Measurements from ENCODE around the gene GNG11.

- TF ChIP-seq, protein P1, sequence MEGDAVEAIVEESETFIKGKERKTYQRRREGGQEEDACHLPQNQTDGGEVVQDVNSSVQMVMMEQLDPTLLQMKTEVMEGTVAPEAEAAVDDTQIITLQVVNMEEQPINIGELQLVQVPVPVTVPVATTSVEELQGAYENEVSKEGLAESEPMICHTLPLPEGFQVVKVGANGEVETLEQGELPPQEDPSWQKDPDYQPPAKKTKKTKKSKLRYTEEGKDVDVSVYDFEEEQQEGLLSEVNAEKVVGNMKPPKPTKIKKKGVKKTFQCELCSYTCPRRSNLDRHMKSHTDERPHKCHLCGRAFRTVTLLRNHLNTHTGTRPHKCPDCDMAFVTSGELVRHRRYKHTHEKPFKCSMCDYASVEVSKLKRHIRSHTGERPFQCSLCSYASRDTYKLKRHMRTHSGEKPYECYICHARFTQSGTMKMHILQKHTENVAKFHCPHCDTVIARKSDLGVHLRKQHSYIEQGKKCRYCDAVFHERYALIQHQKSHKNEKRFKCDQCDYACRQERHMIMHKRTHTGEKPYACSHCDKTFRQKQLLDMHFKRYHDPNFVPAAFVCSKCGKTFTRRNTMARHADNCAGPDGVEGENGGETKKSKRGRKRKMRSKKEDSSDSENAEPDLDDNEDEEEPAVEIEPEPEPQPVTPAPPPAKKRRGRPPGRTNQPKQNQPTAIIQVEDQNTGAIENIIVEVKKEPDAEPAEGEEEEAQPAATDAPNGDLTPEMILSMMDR (conservative IDR thresholded peaks at IDR 0.05 in 1 of 2, IDR thresholded peaks at IDR 0.05 in 1 of 2; ENCODE audit: low read depth in 1 of 2, low read length in 2 of 2): no peak
- no peak for TF ChIP-seq EZH2 (IDR thresholded peaks at IDR 0.05; ENCODE audit: low read length, missing control alignments)
Observed at GRCh38 chr7:93945083-93945482, 23.5 kb downstream of the GNG11 start.
